ENCODE measurements around the gene TNS2. TPM values are rescaled to one million over a fixed set of nuclear protein-coding genes. Genes with fewer than 3 reads are reported as not detected.

TNS2 gene
- total RNA-seq, 1 donor from 2014 or later: 15.4 TPM

DNA sequence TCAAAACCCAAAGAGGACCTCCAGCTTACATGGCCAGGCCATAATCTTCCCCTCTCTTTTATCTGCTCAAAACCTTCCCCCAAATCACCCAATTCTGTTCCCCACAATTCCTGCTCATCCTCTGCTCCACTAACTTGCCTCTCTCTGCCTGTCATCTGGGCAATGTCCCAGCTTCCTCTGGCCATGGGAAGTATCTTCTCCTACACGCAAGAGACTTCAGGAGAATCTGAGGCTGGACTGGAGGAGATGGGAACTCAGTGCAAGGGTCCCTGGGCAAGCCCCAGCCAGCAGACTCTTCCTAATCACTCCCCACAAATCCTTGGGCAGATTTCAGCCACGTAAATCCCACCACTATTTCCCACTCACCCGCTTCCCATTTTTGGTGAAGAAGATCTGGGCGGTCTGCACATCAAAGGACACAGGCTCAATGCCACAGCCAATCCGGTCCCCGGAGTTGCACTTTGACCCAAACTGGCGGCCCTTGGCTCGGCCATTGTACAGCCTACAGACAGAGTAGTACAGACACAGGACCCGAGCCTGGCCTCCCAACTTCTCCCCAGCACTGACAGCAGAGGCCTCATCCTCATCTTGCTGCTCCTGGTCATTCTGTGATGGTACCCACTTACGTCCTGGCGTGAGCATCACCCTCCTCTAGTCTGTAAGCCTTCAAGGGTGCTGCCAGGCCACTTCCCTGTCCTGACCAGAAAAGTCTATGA is 24.6 kb downstream of the TNS2 start:
- Mint-ChIP-seq H3K4me1 (ENCODE audit: low read depth, unreplicated experiment) (peaks cover 27% of the 10 kb centered on the region), H3K9me3 (ENCODE audit: unreplicated experiment) (no peaks in the 10 kb centered on the region), H3K27ac (ENCODE audit: unreplicated experiment) (no peak overlapping the region), H3K4me3 (ENCODE audit: unreplicated experiment) (no peak overlapping the region), H3K36me3 (ENCODE audit: low read depth, unreplicated experiment) (peaks cover 49% of the 10 kb centered on the region), H3K27me3 (ENCODE audit: low read depth, unreplicated experiment) (no peaks in the 10 kb centered on the region)
- DNase-seq (ENCODE audit: low read depth): no peak
- peaks cover 5% of the 10 kb centered on the region for H4K20me1 ChIP-seq (ENCODE audit: insufficient read depth, low read length)
- no peak overlapping the region for H3K4me2 ChIP-seq (ENCODE audit: low read length)
- H3K4me3 ChIP-seq (ENCODE audit: insufficient read depth, low read depth, low read length): no peak overlapping the region
- peaks cover 29% of the 10 kb centered on the region for H3K4me1 ChIP-seq (ENCODE audit: insufficient read depth, low read length)
- H3K27ac ChIP-seq (ENCODE audit: low read depth, low read length): no peak overlapping the region
- H2AFZ ChIP-seq (ENCODE audit: low read depth, low read length): no peak overlapping the region
- peaks cover 26% of the 10 kb centered on the region for H3K79me2 ChIP-seq (ENCODE audit: insufficient read depth, low read length)
- H3K9me3 ChIP-seq (ENCODE audit: insufficient read depth, low read depth, low read length): no peaks in the 10 kb centered on the region
- no peak for TF ChIP-seq EZH2 (IDR thresholded peaks at IDR 0.05; ENCODE audit: insufficient read depth, low read length)
- TF ChIP-seq CTCF (IDR thresholded peaks at IDR 0.05; ENCODE audit: insufficient read depth, low read depth, low read length): no peak
- no peak overlapping the region for H3K9ac ChIP-seq (ENCODE audit: low read length)
- peaks cover 33% of the 10 kb centered on the region for H3K36me3 ChIP-seq (ENCODE audit: insufficient read depth, low read length)
- no peaks in the 10 kb centered on the region for H3K27me3 ChIP-seq (ENCODE audit: insufficient read depth, low read length)
- no peak for FAIRE-seq

- Histone ChIP-seq H4K20me1 (ENCODE audit: insufficient read depth, low read length) (peaks cover 3% of the 10 kb centered on the region), H3K79me2 (ENCODE audit: insufficient read depth, low read length) (peaks cover 26% of the 10 kb centered on the region), H3K9ac (ENCODE audit: low read length) (no peak overlapping the region), H3K36me3 (ENCODE audit: insufficient read depth, low read length) (peaks cover 32% of the 10 kb centered on the region), H3K9me3 (ENCODE audit: insufficient read depth, low read depth, low read length) (no peaks in the 10 kb centered on the region), H3K27me3 (ENCODE audit: insufficient read depth, low read length) (no peaks in the 10 kb centered on the region), H3K27ac (ENCODE audit: low read depth, low read length) (no peak overlapping the region), H3K4me1 (ENCODE audit: insufficient read depth, low read length) (peaks cover 34% of the 10 kb centered on the region), H3K4me2 (ENCODE audit: low read length) (no peak overlapping the region), H2AFZ (ENCODE audit: low read depth, low read length) (no peak overlapping the region), H3K4me3 (ENCODE audit: insufficient read depth, low read depth, low read length) (no peak overlapping the region)
- peaks cover 27% of the 10 kb centered on the region for H3K4me1 Mint-ChIP-seq (ENCODE audit: low read depth, unreplicated experiment)
- TF ChIP-seq EZH2 (IDR thresholded peaks at IDR 0.05; ENCODE audit: insufficient read depth, low read length) (no peak), CTCF (IDR thresholded peaks at IDR 0.05; ENCODE audit: insufficient read depth, low read depth, low read length) (no peak)
- no peaks in the 10 kb centered on the region for H3K9me3 Mint-ChIP-seq (ENCODE audit: unreplicated experiment)
- peaks cover 47% of the 10 kb centered on the region for H3K36me3 Mint-ChIP-seq (ENCODE audit: low read depth, unreplicated experiment)
- no peaks in the 10 kb centered on the region for H3K27me3 Mint-ChIP-seq (ENCODE audit: low read depth, unreplicated experiment)
- no peak overlapping the region for H3K4me3 Mint-ChIP-seq (ENCODE audit: unreplicated experiment)
- DNase-seq (ENCODE audit: low read depth): no peak
- H3K27ac Mint-ChIP-seq (ENCODE audit: unreplicated experiment): no peak overlapping the region
- FAIRE-seq: no peak
Observed at GRCh38 chr12:53074999-53075370, 25.1 kb downstream of the TNS2 start.

DNA sequence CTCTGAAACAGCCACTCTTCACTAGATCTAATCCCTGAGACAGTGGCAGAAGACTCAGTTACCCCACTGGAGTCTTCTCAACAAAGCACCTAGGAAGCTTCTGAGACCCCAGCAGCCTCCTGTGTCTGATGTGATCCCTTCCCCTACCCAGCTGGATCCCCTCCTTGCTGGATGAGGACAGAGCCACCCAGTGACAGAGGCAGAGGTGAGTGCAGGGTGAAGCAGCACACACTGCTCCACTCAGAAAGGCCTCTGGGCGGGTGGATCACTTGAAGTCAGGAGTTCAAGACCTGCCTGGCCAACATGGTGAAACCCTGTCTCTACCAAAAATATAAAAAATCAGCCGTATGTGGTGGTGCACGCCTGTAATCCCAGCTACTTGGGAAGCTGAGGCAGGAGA is 26.6 kb downstream of the TNS2 start:
- H3K36me3 ChIP-seq (ENCODE audit: insufficient read depth, low read length): peaks cover 26% of the 10 kb centered on the region
- no peak for DNase-seq (ENCODE audit: low read depth)
- H3K4me1 ChIP-seq (ENCODE audit: insufficient read depth, low read length): peaks cover 33% of the 10 kb centered on the region
- H3K9ac ChIP-seq (ENCODE audit: low read length): no peak overlapping the region
- no peaks in the 10 kb centered on the region for H3K27me3 ChIP-seq (ENCODE audit: insufficient read depth, low read length)
- peaks cover 36% of the 10 kb centered on the region for H3K36me3 Mint-ChIP-seq (ENCODE audit: low read depth, unreplicated experiment)
- no peaks in the 10 kb centered on the region for H4K20me1 ChIP-seq (ENCODE audit: insufficient read depth, low read length)
- no peak overlapping the region for H3K27ac ChIP-seq (ENCODE audit: low read depth, low read length)
- peaks cover 21% of the 10 kb centered on the region for H3K79me2 ChIP-seq (ENCODE audit: insufficient read depth, low read length)
- no peak overlapping the region for H3K4me2 ChIP-seq (ENCODE audit: low read length)
- no peaks in the 10 kb centered on the region for H3K9me3 ChIP-seq (ENCODE audit: insufficient read depth, low read depth, low read length)
- H3K27ac Mint-ChIP-seq (ENCODE audit: unreplicated experiment): no peak overlapping the region
- no peaks in the 10 kb centered on the region for H3K9me3 Mint-ChIP-seq (ENCODE audit: unreplicated experiment)
- TF ChIP-seq CTCF (IDR thresholded peaks at IDR 0.05; ENCODE audit: insufficient read depth, low read depth, low read length) (no peak), EZH2 (IDR thresholded peaks at IDR 0.05; ENCODE audit: insufficient read depth, low read length) (no peak)
- no peak overlapping the region for H3K4me3 Mint-ChIP-seq (ENCODE audit: unreplicated experiment)
- H3K4me3 ChIP-seq (ENCODE audit: insufficient read depth, low read depth, low read length): no peak overlapping the region
- H3K4me1 Mint-ChIP-seq (ENCODE audit: low read depth, unreplicated experiment): peaks cover 20% of the 10 kb centered on the region
- H3K27me3 Mint-ChIP-seq (ENCODE audit: low read depth, unreplicated experiment): no peaks in the 10 kb centered on the region
- no peak for FAIRE-seq
- H2AFZ ChIP-seq (ENCODE audit: low read depth, low read length): no peak overlapping the region

Data from astrocyte (in vitro differentiated cells and primary cell).